ENCODE data around the gene PUS1. TPM values are rescaled to one million over a fixed set of nuclear protein-coding genes. Genes with fewer than 3 reads are reported as not detected.
"Not testable (repeated sequence)": the region's sequence is repeated elsewhere in the genome, so short reads cannot be mapped to it uniquely, and the experiment has no call there.

PUS1 gene
- total and polyA plus RNA-seq, 9 of the 15 experiments (the other 6 are each of a cell fraction or from before 2014, with no cell fraction given): 1.9 to 90.8 (median 30.0) TPM

- FAIRE-seq; ATAC-seq; H3K4me2 ChIP-seq (ENCODE audit: insufficient read depth, low read length); H3K9me3 ChIP-seq (replicated peaks; ENCODE audit: control insufficient read depth, insufficient read depth, low read depth, low read length); intact Hi-C loops (cut with micrococcal nuclease); CTCF ChIA-PET (ENCODE audit: low intra/inter-chr PET ratio); H2AFZ ChIP-seq (ENCODE audit: low read depth, low read length); in situ Hi-C loops (cut with MboI); POLR2A ChIA-PET; DNase-seq (ENCODE audit: extremely low read depth in 1 of 4, low spot score in 3 of 4); H3K27ac ChIP-seq (ENCODE audit: extremely low read depth, low read depth, low read length); BruUV-seq (replicated peaks); H3K9ac ChIP-seq (ENCODE audit: insufficient read depth in 1 of 2, low read depth in 2 of 2, low read length in 2 of 2); H3K4me3 ChIP-seq; H3K27me3 ChIP-seq (ENCODE audit: control insufficient read depth in 2 of 2, insufficient read depth in 2 of 2, low read length in 2 of 2): not testable (repeated sequence)
- Histone ChIP-seq H3K79me2 (ENCODE audit: control insufficient read depth, insufficient read depth, low read length) (peaks cover 89% of the 10 kb centered on the region), H3K4me1 (replicated peaks in 1 of 2; ENCODE audit: control insufficient read depth in 2 of 2, insufficient read depth in 2 of 2, low read length in 2 of 2) (peaks cover 21 to 27% of the 10 kb centered on the region in 2 experiments; a peak in 4 of 5 replicates), H3K36me3 (ENCODE audit: control insufficient read depth, insufficient read depth, low read length) (peaks cover 60% of the 10 kb centered on the region), H3K9me1 (ENCODE audit: control insufficient read depth, insufficient read depth, low read length) (peaks cover 14% of the 10 kb centered on the region), H4K20me1 (replicated peaks; ENCODE audit: control insufficient read depth, insufficient read depth, low read length) (peaks cover 63% of the 10 kb centered on the region)
- TF ChIP-seq RBFOX2 (IDR thresholded peaks at IDR 0.05; ENCODE audit: low read depth, low read length): 0 out of 2 replicates have a peak, but pooled peaks have one; percentile 22
- WGBS (ENCODE audit: insufficient coverage, low coverage, missing lambda C conversion rate): 87% methylated on average over 13 of the region's 30 CpGs
These were observed 31.7 kb downstream of the PUS1 start for GRCh38 chr12:131960590-131961325.

DNA sequence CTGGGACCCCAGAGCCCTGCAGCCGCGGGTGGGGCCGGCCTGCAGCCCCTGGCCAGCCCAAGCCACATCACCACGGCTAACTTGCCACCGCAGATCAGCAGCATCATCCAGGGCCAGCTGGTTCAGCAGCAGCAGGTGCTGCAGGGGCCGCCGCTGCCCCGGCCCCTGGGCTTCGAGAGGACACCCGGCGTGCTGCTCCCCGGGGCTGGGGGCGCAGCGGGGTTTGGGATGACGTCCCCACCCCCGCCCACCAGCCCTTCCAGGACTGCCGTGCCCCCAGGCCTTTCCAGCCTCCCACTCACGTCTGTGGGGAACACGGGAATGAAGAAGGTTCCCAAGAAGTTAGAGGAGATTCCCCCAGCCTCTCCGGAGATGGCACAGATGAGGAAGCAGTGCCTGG is 32.3 kb downstream of the PUS1 start:
- CTCF ChIA-PET (ENCODE audit: low intra/inter-chr PET ratio); ATAC-seq: not testable (repeated sequence)
- 100% methylated on average over 2 of the region's 20 CpGs for WGBS (ENCODE audit: insufficient coverage, low coverage, missing lambda C conversion rate)

More for the DNA sequence above, 32.3 kb downstream of the PUS1 start:
- peaks cover 89% of the 10 kb centered on the region for H3K79me2 ChIP-seq (ENCODE audit: control insufficient read depth, insufficient read depth, low read length)
- H3K4me1 ChIP-seq (replicated peaks in 1 of 2; ENCODE audit: control insufficient read depth in 2 of 2, insufficient read depth in 2 of 2, low read length in 2 of 2): peaks cover 17 to 21% of the 10 kb centered on the region in 2 experiments; a peak in 4 of 5 replicates
- H3K27me3 ChIP-seq (ENCODE audit: control insufficient read depth in 2 of 2, insufficient read depth in 2 of 2, low read length in 2 of 2); intact Hi-C loops (cut with micrococcal nuclease); H2AFZ ChIP-seq (ENCODE audit: low read depth, low read length); BruUV-seq (replicated peaks); H3K27ac ChIP-seq (ENCODE audit: extremely low read depth, low read depth, low read length); in situ Hi-C loops (cut with MboI); H3K9ac ChIP-seq (ENCODE audit: insufficient read depth in 1 of 2, low read depth in 2 of 2, low read length in 2 of 2); FAIRE-seq; DNase-seq (ENCODE audit: extremely low read depth in 1 of 4, low spot score in 3 of 4); H3K4me3 ChIP-seq; H3K9me3 ChIP-seq (replicated peaks; ENCODE audit: control insufficient read depth, insufficient read depth, low read depth, low read length); POLR2A ChIA-PET; H3K4me2 ChIP-seq (ENCODE audit: insufficient read depth, low read length): not testable (repeated sequence)
- H3K36me3 ChIP-seq (ENCODE audit: control insufficient read depth, insufficient read depth, low read length): peaks cover 60% of the 10 kb centered on the region
- H4K20me1 ChIP-seq (replicated peaks; ENCODE audit: control insufficient read depth, insufficient read depth, low read length): peaks cover 58% of the 10 kb centered on the region
- H3K9me1 ChIP-seq (ENCODE audit: control insufficient read depth, insufficient read depth, low read length): peaks cover 14% of the 10 kb centered on the region
